DOHH2 (cell line): Measurements from ENCODE around the gene OCA2.

ENCODE experiments used
- CTCF ChIP-seq: fragments of 200-600 bp; sonication (generic); IDR thresholded peaks from one replicate; pipeline ENCODE4 v1.5.1; 2014; ENCODE audit warnings: antibody characterized with exemption, mild to moderate bottlenecking, low read depth, low read length; ENCODE audit not compliant: poor library complexity, severe bottlenecking
- EZH2phosphoT487 ChIP-seq: fragments of 200-600 bp; sonication (generic); IDR thresholded peaks from 2 replicates; pipeline ENCODE4 v1.6.1; 2017; ENCODE audit warnings: borderline replicate concordance, mild to moderate bottlenecking, antibody characterized with exemption, low read length, moderate library complexity, mixed read lengths

GRCh38 chr15:27939246-27939645, 159.9 kb downstream of the OCA2 start:
- TF ChIP-seq CTCF (no peak), EZH2phosphoT487 (no peak)
